IMR-90 (cell line): Measurements from ENCODE around the gene TPP2. TPM values are rescaled to one million over a fixed set of nuclear protein-coding genes. Genes with fewer than 3 reads are reported as not detected.

Experiments used
- ATAC-seq: fragments of 200-7000 bp; cut with Tn5 transposase; 2 replicates; pipeline ENCODE4 v1.9.1; 2020; ENCODE audit warnings: low read depth, mild to moderate bottlenecking, moderate library complexity
- BruUV-seq: library from RNA; stranded (reverse); fragments of 400-500 nt; replicated peaks from 2 replicates; lab custom pipeline; 2021; lab: Mats Ljungman, UMichigan
- CTCF ChIA-PET: fragments of 300-600 bp; formaldehyde crosslinking; extraction: SDS; loops from one replicate; lab custom pipeline; 2021; ENCODE audit warnings: antibody characterized with exemption; lab: Yijun Ruan, JAX
- POLR2A ChIA-PET: fragments of 300-600 bp; sonication (Branson Sonifier 250); formaldehyde crosslinking; loops from one replicate; lab custom pipeline; 2022; ENCODE audit warnings: antibody characterized with exemption; ENCODE audit not compliant: unreplicated experiment; lab: Charles Lee
- DNase-seq: peaks from one replicate; pipeline ENCODE4 v3.0.0; 2013
- H2AFZ ChIP-seq: replicated peaks from 2 replicates; pipeline ENCODE3; 2013; ENCODE audit warnings: low read length, mild to moderate bottlenecking; ENCODE audit not compliant: poor library complexity
- H2AK5ac ChIP-seq: 2 replicates; pipeline ENCODE4 v1.6.1; 2013; ENCODE audit warnings: low read depth, low read length, inconsistent platforms
- H2AK9ac ChIP-seq: replicated peaks from 2 replicates; pipeline ENCODE3; 2013; ENCODE audit warnings: mild to moderate bottlenecking, low read depth, low read length, moderate library complexity; ENCODE audit not compliant: poor library complexity
- H2BK120ac ChIP-seq: 2 replicates; pipeline ENCODE4 v1.6.1; 2013; ENCODE audit warnings: low read depth, low read length, inconsistent platforms
- H2BK15ac ChIP-seq: 3 replicates; pipeline ENCODE4 v1.6.1; 2013; ENCODE audit warnings: low read depth, low read length, inconsistent platforms
- H2BK20ac ChIP-seq: 2 replicates; pipeline ENCODE4 v1.6.1; 2013; ENCODE audit warnings: low read depth, mild to moderate bottlenecking, inconsistent platforms, low read length, moderate library complexity
- H2BK5ac ChIP-seq: 2 replicates; pipeline ENCODE4 v1.6.1; 2013; ENCODE audit warnings: mild to moderate bottlenecking, low read depth, low read length, inconsistent platforms; ENCODE audit not compliant: poor library complexity, severe bottlenecking
- H3K14ac ChIP-seq: replicated peaks from 2 replicates; pipeline ENCODE4 v1.6.1; 2013; ENCODE audit warnings: low read depth, low read length, inconsistent platforms
- H3K18ac ChIP-seq: 2 replicates; pipeline ENCODE4 v1.6.1; 2013; ENCODE audit warnings: low read depth, low read length, control low read depth
- H3K23ac ChIP-seq: 2 replicates; pipeline ENCODE4 v1.6.1; 2013; ENCODE audit warnings: low read depth, low read length, inconsistent platforms
- H3K27ac ChIP-seq: 2 replicates; pipeline ENCODE4 v1.5.1; 2013; ENCODE audit warnings: mild to moderate bottlenecking, control low read depth, low read length; ENCODE audit not compliant: insufficient read depth
- H3K27me3 ChIP-seq: 2 replicates; pipeline ENCODE4 v1.6.1; 2013; ENCODE audit warnings: low read length; ENCODE audit not compliant: control insufficient read depth, insufficient read depth
- H3K36me3 ChIP-seq: 2 replicates; pipeline ENCODE4 v1.6.1; 2013; ENCODE audit warnings: low read length, mixed read lengths; ENCODE audit not compliant: control insufficient read depth, insufficient read depth
- H3K4ac ChIP-seq: 2 replicates; pipeline ENCODE4 v1.6.1; 2013; ENCODE audit warnings: low read depth, low read length, inconsistent platforms
- H3K4me1 ChIP-seq: 2 replicates; pipeline ENCODE4 v1.6.1; 2013; ENCODE audit warnings: low read length, mixed read lengths; ENCODE audit not compliant: control insufficient read depth, insufficient read depth
- H3K4me2 ChIP-seq: 2 replicates; pipeline ENCODE4 v1.6.1; 2013; ENCODE audit warnings: low read depth, mild to moderate bottlenecking, control low read depth, low read length, moderate library complexity
- H3K4me3 ChIP-seq: 2 replicates; pipeline ENCODE4 v1.5.1; 2013; ENCODE audit warnings: low read depth, mild to moderate bottlenecking, control low read depth, low read length, moderate library complexity; ENCODE audit not compliant: insufficient read depth
- H3K56ac ChIP-seq: 2 replicates; pipeline ENCODE4 v1.6.1; 2013; ENCODE audit warnings: low read length, inconsistent platforms; ENCODE audit not compliant: insufficient read depth; ENCODE audit errors: extremely low read depth
- H3K79me1 ChIP-seq, 2 experiments: 2 replicates each; pipeline ENCODE4 v1.6.1; 2013; ENCODE audit warnings: low read length in 2 of 2, inconsistent platforms in 1 of 2, low read depth in 1 of 2
- H3K9ac ChIP-seq: 2 replicates; pipeline ENCODE4 v1.6.1; 2013; ENCODE audit warnings: low read depth, low read length, control low read depth
- H3K9me1 ChIP-seq: 2 replicates; pipeline ENCODE4 v1.6.1; 2013; ENCODE audit warnings: low read length, inconsistent platforms; ENCODE audit not compliant: insufficient read depth
- H3K9me3 ChIP-seq: 2 replicates; pipeline ENCODE4 v1.6.1; 2013; ENCODE audit warnings: low read length; ENCODE audit not compliant: control insufficient read depth, insufficient read depth
- H4K20me1 ChIP-seq: 2 replicates; pipeline ENCODE4 v1.6.1; 2013; ENCODE audit warnings: low read length, inconsistent platforms; ENCODE audit not compliant: insufficient read depth
- H4K5ac ChIP-seq: 2 replicates; pipeline ENCODE4 v1.6.1; 2013; ENCODE audit warnings: mild to moderate bottlenecking, low read depth, low read length, control low read depth
- H4K8ac ChIP-seq, 2 experiments: 2 replicates each; pipeline ENCODE4 v1.6.1; 2013; ENCODE audit warnings: low read depth in 2 of 2, low read length in 2 of 2, control low read depth in 1 of 2, inconsistent platforms in 1 of 2
- H4K91ac ChIP-seq: 2 replicates; pipeline ENCODE4 v1.6.1; 2013; ENCODE audit warnings: low read depth, low read length, inconsistent platforms; ENCODE audit not compliant: insufficient read depth
- CEBPB ChIP-seq: IDR thresholded peaks from 2 replicates; pipeline ENCODE4 v1.6.1; 2012; ENCODE audit warnings: low read depth, low read length, improper control_type of control experiment
- CHD1 ChIP-seq: IDR thresholded peaks from 2 replicates; pipeline ENCODE4 v1.6.1; 2012; ENCODE audit warnings: low read depth, low read length, improper control_type of control experiment
- MAFK ChIP-seq: IDR thresholded peaks from 2 replicates; pipeline ENCODE4 v1.6.1; 2012; ENCODE audit warnings: low read depth, low read length, improper control_type of control experiment
- MAZ ChIP-seq: IDR thresholded peaks from 2 replicates; pipeline ENCODE4 v1.6.1; 2012; ENCODE audit warnings: low read depth, mild to moderate bottlenecking, low read length, improper control_type of control experiment, moderate library complexity, borderline replicate concordance
- NFE2L2 ChIP-seq: fragments of 150-350 bp; IDR thresholded peaks from 2 replicates; pipeline ENCODE4 v1.6.1; 2016; ENCODE audit warnings: low read depth, mild to moderate bottlenecking, low read length
- POLR2A ChIP-seq: IDR thresholded peaks from 2 replicates; pipeline ENCODE4 v1.6.1; 2012; ENCODE audit warnings: mild to moderate bottlenecking, low read depth, low read length
- RFX5 ChIP-seq: IDR thresholded peaks from 2 replicates; pipeline ENCODE4 v1.8.0; 2012; ENCODE audit warnings: low read depth, mild to moderate bottlenecking, low read length, moderate library complexity
- WGBS, 2 experiments: methylation state at CpG; one replicate each; pipeline versions ENCODE4 v1.1.5 to v1.1.7; 2013; ENCODE audit warnings: missing lambda C conversion rate in 2 of 2; ENCODE audit not compliant: insufficient read length in 1 of 2; ENCODE audit errors: extremely low coverage in 2 of 2; 5-methylcytosine and 5-hydroxymethylcytosine counted together
- dilution Hi-C: fragments of 300-500 bp; cut with HindIII; formaldehyde crosslinking; loops from one replicate; pipeline ENCODE4 v1.14.3; 2018; ENCODE audit warnings: low sequenced_read_pairs; ENCODE audit not compliant: unreplicated experiment
- in situ Hi-C: fragments of 300-500 bp; cut with MboI; formaldehyde crosslinking; loops from 3 replicates; pipeline ENCODE4 v1.14.3; 2019; ENCODE audit warnings: low sequenced_read_pairs, inconsistent platforms, mixed read lengths
- intact Hi-C: fragments of 100-400 bp; cut with micrococcal nuclease; formaldehyde crosslinking; loops from 2 replicates; pipeline ENCODE4 v1.10.0; 2022
- polyA plus RNA-seq, 3 experiments: library from polyadenylated mRNA; depleted of rRNA; stranded (reverse); fragments of >200 nt; gene quantifications; 2 replicates each; pipeline ENCODE4 v1.2.3, GENCODE V29; 2012; ENCODE audit warnings: low replicate concordance in 1 of 3
- total RNA-seq: library from RNA; depleted of rRNA; stranded (reverse); fragments of >200 nt; gene quantifications from 2 replicates; pipeline ENCODE4 v1.2.3, GENCODE V29; 2012
- TF ChIP-seq, protein P1 (sequence below): conservative IDR thresholded peaks from 2 replicates; pipeline ENCODE4 v1.5.1; 2012; ENCODE audit warnings: mild to moderate bottlenecking, low read depth, low read length, improper control_type of control experiment
- TF ChIP-seq, protein P2 (sequence below): fragments of 150-350 bp; IDR thresholded peaks from 2 replicates; pipeline ENCODE4 v1.6.1; 2016; ENCODE audit warnings: low read depth, mild to moderate bottlenecking, low read length, moderate library complexity, borderline replicate concordance
- TF ChIP-seq, protein P3 (sequence below): fragments of 150-350 bp; IDR thresholded peaks from 2 replicates; pipeline ENCODE4 v1.6.1; 2017; ENCODE audit warnings: mild to moderate bottlenecking, antibody characterized with exemption, low read length, low read depth

TPP2 gene
- total and polyA plus RNA-seq, 2 of the 4 experiments (the other 2 are of a cell fraction) = 27.6 to 52.9 TPM

DNA sequence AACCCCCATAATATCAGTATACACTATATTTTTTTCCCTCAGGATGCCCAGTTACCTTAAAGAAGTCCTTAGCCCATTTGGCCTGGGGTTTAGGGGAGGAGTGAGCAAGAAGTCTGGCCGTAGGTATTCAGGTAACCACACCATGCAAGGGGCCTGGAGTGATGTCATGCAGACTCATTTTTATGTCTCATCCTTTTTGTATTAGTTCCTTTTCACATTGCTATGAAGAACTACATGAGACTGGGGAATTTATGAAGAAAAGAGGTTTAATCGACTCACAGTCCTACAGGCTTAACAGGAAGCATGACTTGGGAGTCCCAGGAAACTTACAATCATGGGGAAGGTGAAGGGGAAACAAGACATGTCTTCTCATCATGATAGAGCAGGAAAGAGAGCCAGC, 12.2 kb downstream of the TPP2 start:
- Histone ChIP-seq H2BK15ac (no peak overlapping the region), H3K79me1 (peaks cover 33 to 51% of the 10 kb centered on the region in 2 experiments), H4K20me1 (peaks cover 8% of the 10 kb centered on the region; the same call in 1 of the 2 replicates), H4K5ac (no peak overlapping the region), H3K18ac (no peak overlapping the region), H2AK5ac (no peak overlapping the region), H2AFZ (no peak overlapping the region), H2AK9ac (no peak overlapping the region), H3K36me3 (peaks cover 33% of the 10 kb centered on the region), H3K9ac (no peak overlapping the region), H3K56ac (no peak overlapping the region), H3K23ac (no peak overlapping the region), H3K14ac (no peak overlapping the region), H4K8ac (no peak overlapping the region), H2BK120ac (no peak overlapping the region), H3K4me3 (no peak overlapping the region), H2BK20ac (no peak overlapping the region), H4K91ac (no peak overlapping the region), H3K27me3 (no peaks in the 10 kb centered on the region), H3K27ac (no peak overlapping the region), H3K4me2 (no peak overlapping the region), H2BK5ac (no peak overlapping the region), H3K4ac (no peak overlapping the region), H3K9me3 (no peaks in the 10 kb centered on the region), H3K4me1 (peaks cover 1% of the 10 kb centered on the region; the same call in 1 of the 2 replicates), H3K9me1 (peaks cover 5% of the 10 kb centered on the region; the same call in 1 of the 2 replicates)
- TF ChIP-seq, protein P1, sequence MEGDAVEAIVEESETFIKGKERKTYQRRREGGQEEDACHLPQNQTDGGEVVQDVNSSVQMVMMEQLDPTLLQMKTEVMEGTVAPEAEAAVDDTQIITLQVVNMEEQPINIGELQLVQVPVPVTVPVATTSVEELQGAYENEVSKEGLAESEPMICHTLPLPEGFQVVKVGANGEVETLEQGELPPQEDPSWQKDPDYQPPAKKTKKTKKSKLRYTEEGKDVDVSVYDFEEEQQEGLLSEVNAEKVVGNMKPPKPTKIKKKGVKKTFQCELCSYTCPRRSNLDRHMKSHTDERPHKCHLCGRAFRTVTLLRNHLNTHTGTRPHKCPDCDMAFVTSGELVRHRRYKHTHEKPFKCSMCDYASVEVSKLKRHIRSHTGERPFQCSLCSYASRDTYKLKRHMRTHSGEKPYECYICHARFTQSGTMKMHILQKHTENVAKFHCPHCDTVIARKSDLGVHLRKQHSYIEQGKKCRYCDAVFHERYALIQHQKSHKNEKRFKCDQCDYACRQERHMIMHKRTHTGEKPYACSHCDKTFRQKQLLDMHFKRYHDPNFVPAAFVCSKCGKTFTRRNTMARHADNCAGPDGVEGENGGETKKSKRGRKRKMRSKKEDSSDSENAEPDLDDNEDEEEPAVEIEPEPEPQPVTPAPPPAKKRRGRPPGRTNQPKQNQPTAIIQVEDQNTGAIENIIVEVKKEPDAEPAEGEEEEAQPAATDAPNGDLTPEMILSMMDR = no peak
- TF ChIP-seq CHD1 (no peak), MAFK (no peak), POLR2A (no peak), CEBPB (no peak), MAZ (no peak), NFE2L2 (no peak), RFX5 (no peak)
- TF ChIP-seq, protein P2, sequence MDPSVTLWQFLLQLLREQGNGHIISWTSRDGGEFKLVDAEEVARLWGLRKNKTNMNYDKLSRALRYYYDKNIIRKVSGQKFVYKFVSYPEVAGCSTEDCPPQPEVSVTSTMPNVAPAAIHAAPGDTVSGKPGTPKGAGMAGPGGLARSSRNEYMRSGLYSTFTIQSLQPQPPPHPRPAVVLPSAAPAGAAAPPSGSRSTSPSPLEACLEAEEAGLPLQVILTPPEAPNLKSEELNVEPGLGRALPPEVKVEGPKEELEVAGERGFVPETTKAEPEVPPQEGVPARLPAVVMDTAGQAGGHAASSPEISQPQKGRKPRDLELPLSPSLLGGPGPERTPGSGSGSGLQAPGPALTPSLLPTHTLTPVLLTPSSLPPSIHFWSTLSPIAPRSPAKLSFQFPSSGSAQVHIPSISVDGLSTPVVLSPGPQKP = no peak
- TF ChIP-seq, protein P3, sequence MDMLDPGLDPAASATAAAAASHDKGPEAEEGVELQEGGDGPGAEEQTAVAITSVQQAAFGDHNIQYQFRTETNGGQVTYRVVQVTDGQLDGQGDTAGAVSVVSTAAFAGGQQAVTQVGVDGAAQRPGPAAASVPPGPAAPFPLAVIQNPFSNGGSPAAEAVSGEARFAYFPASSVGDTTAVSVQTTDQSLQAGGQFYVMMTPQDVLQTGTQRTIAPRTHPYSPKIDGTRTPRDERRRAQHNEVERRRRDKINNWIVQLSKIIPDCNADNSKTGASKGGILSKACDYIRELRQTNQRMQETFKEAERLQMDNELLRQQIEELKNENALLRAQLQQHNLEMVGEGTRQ = no peak
- in situ Hi-C loops (no loop called here), intact Hi-C loops (loop anchor here (5.0 kb wide), 1 partner anchor 33 kb away; no protein-coding TSS in a partner anchor), dilution Hi-C loops (no loop called here)
- no TSS peak for BruUV-seq
- ATAC-seq = no peak
- ChIA-PET POLR2A (no interaction called here), CTCF (no interaction called here)
- no peak for DNase-seq
- no CpG with 5 or more reads among the region's 2 CpGs for WGBS, 2 experiments
